Activated naive CD4-positive, alpha-beta T cell treated with anti-CD3 and anti-CD28 coated beads for 36 hours (primary cell): ENCODE measurements around the gene ZBTB20. TPM values are rescaled to one million over a fixed set of nuclear protein-coding genes. Genes with fewer than 3 reads are reported as not detected.

ENCODE experiments used
- CTCF ChIA-PET: fragments of 350-600 bp; sonication (Branson Sonifier 250); formaldehyde crosslinking; loops from one replicate; lab custom pipeline; 2021; ENCODE audit warnings: antibody characterized with exemption; lab: Charles Lee
- DNase-seq: peaks from one replicate; pipeline ENCODE4 v3.0.0-alpha.2; 2020
- H3K27ac Mint-ChIP-seq: one replicate; pipeline ENCODE4 v1.8.0; 2021; ENCODE audit warnings: mild to moderate bottlenecking, mixed read lengths
- H3K27me3 Mint-ChIP-seq: one replicate; pipeline ENCODE4 v1.8.0; 2021; ENCODE audit warnings: low read depth, mixed read lengths
- H3K36me3 Mint-ChIP-seq: one replicate; pipeline ENCODE4 v1.8.0; 2021; ENCODE audit warnings: low read depth, mixed read lengths
- H3K4me1 Mint-ChIP-seq: one replicate; pipeline ENCODE4 v1.8.0; 2021; ENCODE audit warnings: low read depth, mixed read lengths
- H3K4me3 Mint-ChIP-seq: one replicate; pipeline ENCODE4 v1.8.0; 2021; ENCODE audit warnings: mild to moderate bottlenecking, moderate library complexity, mixed read lengths
- H3K9me3 Mint-ChIP-seq: one replicate; pipeline ENCODE4 v1.8.0; 2021; ENCODE audit warnings: mixed read lengths
- intact Hi-C: fragments of 100-400 bp; cut with micrococcal nuclease; formaldehyde crosslinking; loops from one replicate; pipeline ENCODE4 v1.15.1; 2023
- total RNA-seq, 2 experiments: library from RNA; stranded (reverse); gene quantifications; one replicate each; pipeline ENCODE4 v1.2.3, GENCODE V29; 2021

The ZBTB20 gene
- total RNA-seq, 2 experiments from 2014 or later, result 4.5 to 4.7 TPM

DNA sequence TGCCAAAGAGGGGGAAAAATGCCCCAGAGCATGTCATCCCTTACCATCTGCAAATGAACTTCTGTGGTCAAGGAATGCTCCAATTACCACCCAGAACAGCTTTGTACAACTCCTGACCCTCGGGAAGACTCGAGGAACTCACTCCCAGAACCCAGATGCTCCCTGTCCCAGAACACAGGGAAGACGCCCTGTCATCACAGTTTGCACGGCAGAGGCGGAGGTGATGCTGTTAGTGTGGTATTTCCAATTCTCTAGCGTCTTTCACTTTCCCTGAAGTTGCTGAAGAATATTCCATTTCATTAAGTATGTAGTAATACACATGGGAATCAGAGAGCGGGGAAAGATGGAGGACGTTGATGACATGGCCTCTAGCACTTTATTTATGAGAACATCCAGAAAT lies 659.6 kb downstream of the ZBTB20 start:
- intact Hi-C loops, result no loop called here
- Mint-ChIP-seq H3K36me3 (no peaks in the 10 kb centered on the region), H3K27me3 (no peaks in the 10 kb centered on the region), H3K4me1 (no peaks in the 10 kb centered on the region), H3K4me3 (no peak overlapping the region), H3K9me3 (no peaks in the 10 kb centered on the region), H3K27ac (no peak overlapping the region)
- CTCF ChIA-PET, result no interaction called here
- DNase-seq, result no peak

GRCh38 chr3:114484919-114485318 lies 662.2 kb downstream of the ZBTB20 start:
- no peaks in the 10 kb centered on the region for H3K27me3 Mint-ChIP-seq
- no peaks in the 10 kb centered on the region for H3K9me3 Mint-ChIP-seq
- no peak overlapping the region for H3K4me3 Mint-ChIP-seq
- DNase-seq, result no peak
- no peaks in the 10 kb centered on the region for H3K36me3 Mint-ChIP-seq
- peaks cover 15% of the 10 kb centered on the region for H3K4me1 Mint-ChIP-seq
- CTCF ChIA-PET, result interaction anchor here (0.6 kb wide), 1 partner anchor 607 kb away, joined by 4 read pairs; no protein-coding TSS in a partner anchor
- H3K27ac Mint-ChIP-seq, result no peak overlapping the region
- intact Hi-C loops, result no loop called here

- intact Hi-C loops, result no loop called here
- no peaks in the 10 kb centered on the region for H3K36me3 Mint-ChIP-seq
- H3K4me3 Mint-ChIP-seq, result no peak overlapping the region
- H3K4me1 Mint-ChIP-seq, result peaks cover 15% of the 10 kb centered on the region
- H3K27me3 Mint-ChIP-seq, result no peaks in the 10 kb centered on the region
- H3K9me3 Mint-ChIP-seq, result no peaks in the 10 kb centered on the region
- no peak for DNase-seq
- CTCF ChIA-PET, result interaction anchor here (0.8 kb wide), 1 partner anchor 98 kb away, joined by 3 read pairs; no protein-coding TSS in a partner anchor
- no peak overlapping the region for H3K27ac Mint-ChIP-seq
Observed at GRCh38 chr3:114481113-114481512, 666.0 kb downstream of the ZBTB20 start.

DNA sequence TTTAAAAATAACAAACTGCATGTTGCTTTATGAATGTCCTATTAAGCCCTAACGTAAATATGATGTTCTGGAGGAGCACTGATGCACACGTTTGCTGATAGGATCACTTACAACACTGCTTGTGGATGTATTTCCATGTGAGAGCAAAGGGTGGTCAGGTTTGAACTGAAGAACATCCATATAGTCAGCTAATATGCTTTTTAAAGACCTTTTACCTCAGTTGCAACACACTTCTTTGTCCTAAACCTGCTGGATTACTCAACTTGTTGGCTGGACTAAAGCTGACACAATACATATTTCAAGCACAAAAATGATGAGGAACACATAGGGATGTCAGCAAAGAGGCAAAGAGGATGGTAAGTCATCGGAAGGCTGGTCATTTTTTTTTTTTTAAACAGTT lies 666.6 kb downstream of the ZBTB20 start:
- Mint-ChIP-seq H3K27me3 (no peaks in the 10 kb centered on the region), H3K27ac (no peak overlapping the region), H3K9me3 (no peaks in the 10 kb centered on the region), H3K4me3 (no peak overlapping the region), H3K36me3 (no peaks in the 10 kb centered on the region), H3K4me1 (peaks cover 15% of the 10 kb centered on the region)
- no peak for DNase-seq
- CTCF ChIA-PET, result interaction anchor here (0.8 kb wide), 1 partner anchor 97 kb away, joined by 3 read pairs; no protein-coding TSS in a partner anchor
- intact Hi-C loops, result no loop called here

DNA sequence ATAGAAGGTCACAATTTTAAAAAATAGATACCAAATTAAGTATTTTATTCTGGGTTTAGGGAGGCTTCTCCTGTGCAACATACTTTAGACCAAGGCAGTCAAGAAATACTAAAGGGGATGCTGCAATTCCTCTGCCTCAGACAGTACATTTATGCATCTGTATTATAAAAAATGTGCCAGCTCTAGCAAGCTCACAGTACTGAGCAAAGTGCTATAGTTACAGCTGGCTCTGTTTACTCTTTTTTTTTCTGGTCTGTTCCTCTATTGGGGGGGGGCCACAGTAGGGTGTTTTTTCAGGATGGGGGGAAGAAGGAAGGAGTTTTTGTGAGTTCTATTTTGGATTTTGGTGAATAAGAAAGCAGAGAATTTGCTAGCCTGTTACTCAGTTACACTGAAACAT lies 668.3 kb downstream of the ZBTB20 start:
- no peak for DNase-seq
- Mint-ChIP-seq H3K4me3 (no peak overlapping the region), H3K27ac (no peak overlapping the region), H3K36me3 (no peaks in the 10 kb centered on the region), H3K9me3 (no peaks in the 10 kb centered on the region), H3K4me1 (peaks cover 15% of the 10 kb centered on the region), H3K27me3 (no peaks in the 10 kb centered on the region)
- CTCF ChIA-PET, result no interaction called here
- intact Hi-C loops, result no loop called here

DNA sequence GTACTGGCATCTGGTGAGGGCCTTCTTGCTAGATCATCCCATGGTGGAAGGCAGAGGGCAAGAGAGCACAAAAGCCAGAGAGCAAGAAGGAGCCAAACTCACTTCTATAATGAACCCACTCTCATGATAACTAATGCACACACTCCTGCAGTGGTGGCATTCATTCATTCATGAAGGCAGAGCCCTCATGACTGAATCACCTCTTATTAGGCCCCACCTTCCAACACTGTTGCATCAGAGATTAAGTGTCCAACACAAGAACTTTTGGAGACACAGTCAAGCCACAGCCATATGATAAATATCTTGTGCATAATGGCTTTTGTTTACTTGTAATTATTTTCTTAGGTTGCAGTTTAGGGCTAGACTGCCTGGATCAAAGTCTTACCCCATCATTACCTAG lies 670.6 kb downstream of the ZBTB20 start:
- H3K9me3 Mint-ChIP-seq, result no peaks in the 10 kb centered on the region
- no peak overlapping the region for H3K27ac Mint-ChIP-seq
- CTCF ChIA-PET, result no interaction called here
- intact Hi-C loops, result no loop called here
- no peak for DNase-seq
- H3K27me3 Mint-ChIP-seq, result no peaks in the 10 kb centered on the region
- no peak overlapping the region for H3K4me3 Mint-ChIP-seq
- H3K4me1 Mint-ChIP-seq, result peaks cover 8% of the 10 kb centered on the region
- H3K36me3 Mint-ChIP-seq, result no peaks in the 10 kb centered on the region

DNA sequence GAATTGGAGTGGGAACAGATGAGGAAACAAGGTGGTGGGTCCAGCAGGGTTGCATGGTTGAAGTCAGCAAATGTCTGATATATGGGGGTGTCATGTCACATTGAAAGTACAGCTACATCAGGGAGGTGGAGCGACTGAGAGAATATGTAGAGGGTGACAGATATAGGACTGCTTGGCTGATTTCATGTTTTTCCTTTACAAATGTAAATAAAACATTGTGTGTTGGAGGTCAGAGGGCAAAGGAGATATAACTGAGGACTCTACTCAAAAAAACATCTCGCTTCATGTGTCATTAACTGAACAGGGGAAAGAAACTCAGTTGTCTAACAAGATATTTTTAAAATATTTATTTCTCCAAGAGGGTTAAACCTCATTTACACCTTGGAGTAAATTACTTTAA lies 675.6 kb downstream of the ZBTB20 start:
- Mint-ChIP-seq H3K27ac (no peak overlapping the region), H3K4me3 (no peak overlapping the region), H3K9me3 (no peaks in the 10 kb centered on the region), H3K4me1 (peaks cover 2% of the 10 kb centered on the region), H3K36me3 (no peaks in the 10 kb centered on the region), H3K27me3 (no peaks in the 10 kb centered on the region)
- no peak for DNase-seq
- CTCF ChIA-PET, result no interaction called here
- intact Hi-C loops, result no loop called here

DNA sequence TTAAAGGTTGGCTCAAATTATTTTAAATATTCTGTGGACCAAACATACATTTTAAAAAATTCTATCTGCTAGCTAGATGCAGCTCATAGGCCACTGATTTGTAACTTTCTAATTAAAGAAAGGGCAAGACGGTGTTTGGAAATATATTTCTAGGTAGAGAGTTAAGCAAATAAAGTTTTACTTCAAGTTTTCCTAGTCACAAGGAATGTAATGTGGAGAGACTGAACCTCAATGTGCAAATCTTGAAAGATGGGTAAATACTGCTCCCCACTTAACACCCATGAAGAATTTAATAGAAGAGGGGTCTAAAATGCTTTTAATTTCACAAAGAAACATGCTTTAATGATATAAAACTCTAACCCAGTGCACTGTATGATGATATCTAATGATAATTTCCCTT lies 678.0 kb downstream of the ZBTB20 start:
- CTCF ChIA-PET, result no interaction called here

DNA sequence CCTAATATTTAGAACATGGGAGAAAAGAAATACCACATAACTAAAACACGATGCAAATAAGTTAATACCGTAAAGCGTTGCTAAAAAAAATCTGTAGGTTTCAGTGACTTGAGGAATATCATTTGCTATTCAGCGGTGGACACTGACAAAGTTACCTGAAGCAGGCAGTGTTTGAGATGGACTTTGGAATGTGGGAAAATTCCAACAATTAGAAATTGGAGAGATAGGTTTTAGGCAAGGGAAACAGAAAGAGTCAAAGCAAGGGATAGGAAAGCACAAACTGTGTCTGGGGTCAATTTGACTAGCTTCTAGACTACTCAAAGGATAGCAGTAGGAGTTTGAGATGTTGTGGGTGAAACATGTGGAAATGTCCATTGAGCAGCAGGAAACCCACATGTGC lies 680.3 kb downstream of the ZBTB20 start:
- intact Hi-C loops, result no loop called here
- H3K9me3 Mint-ChIP-seq, result no peaks in the 10 kb centered on the region
- no peaks in the 10 kb centered on the region for H3K27me3 Mint-ChIP-seq
- no peaks in the 10 kb centered on the region for H3K36me3 Mint-ChIP-seq
- peaks cover 4% of the 10 kb centered on the region for H3K4me1 Mint-ChIP-seq
- no peak for DNase-seq
- H3K4me3 Mint-ChIP-seq, result no peak overlapping the region
- CTCF ChIA-PET, result interaction anchor here (0.5 kb wide), 1 partner anchor 83 kb away, joined by 3 read pairs; no protein-coding TSS in a partner anchor
- H3K27ac Mint-ChIP-seq, result no peak overlapping the region

More for the DNA sequence above, 678.0 kb downstream of the ZBTB20 start:
- Mint-ChIP-seq H3K9me3 (no peaks in the 10 kb centered on the region), H3K36me3 (no peaks in the 10 kb centered on the region), H3K4me3 (no peak overlapping the region), H3K27ac (no peak overlapping the region), H3K27me3 (no peaks in the 10 kb centered on the region), H3K4me1 (peaks cover 4% of the 10 kb centered on the region)
- DNase-seq, result no peak
- intact Hi-C loops, result no loop called here

DNA sequence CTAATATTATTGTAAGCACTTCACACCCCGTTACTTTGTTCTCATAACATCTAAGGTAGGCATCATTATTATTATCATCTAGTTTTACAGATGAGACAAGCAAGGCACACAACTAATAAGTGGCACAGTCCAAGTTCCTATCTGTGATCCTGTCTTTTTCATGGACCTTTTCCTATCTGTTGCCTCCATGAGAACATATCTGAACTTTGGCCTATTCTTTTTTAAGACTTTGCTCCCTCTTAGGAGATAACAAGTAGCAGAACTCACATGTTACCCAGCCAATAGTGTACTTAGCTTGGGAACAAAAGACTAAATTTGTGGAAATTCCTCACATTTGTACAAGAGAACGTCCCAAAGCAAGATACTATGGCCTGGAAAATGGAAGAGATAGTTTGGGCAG lies 680.8 kb downstream of the ZBTB20 start:
- H3K36me3 Mint-ChIP-seq, result no peaks in the 10 kb centered on the region
- CTCF ChIA-PET, result interaction anchor here (0.5 kb wide), 1 partner anchor 82 kb away, joined by 3 read pairs; no protein-coding TSS in a partner anchor
- intact Hi-C loops, result no loop called here
- no peak for DNase-seq
- peaks cover 3% of the 10 kb centered on the region for H3K4me1 Mint-ChIP-seq
- no peaks in the 10 kb centered on the region for H3K27me3 Mint-ChIP-seq
- no peak overlapping the region for H3K4me3 Mint-ChIP-seq
- no peaks in the 10 kb centered on the region for H3K9me3 Mint-ChIP-seq
- H3K27ac Mint-ChIP-seq, result no peak overlapping the region

DNA sequence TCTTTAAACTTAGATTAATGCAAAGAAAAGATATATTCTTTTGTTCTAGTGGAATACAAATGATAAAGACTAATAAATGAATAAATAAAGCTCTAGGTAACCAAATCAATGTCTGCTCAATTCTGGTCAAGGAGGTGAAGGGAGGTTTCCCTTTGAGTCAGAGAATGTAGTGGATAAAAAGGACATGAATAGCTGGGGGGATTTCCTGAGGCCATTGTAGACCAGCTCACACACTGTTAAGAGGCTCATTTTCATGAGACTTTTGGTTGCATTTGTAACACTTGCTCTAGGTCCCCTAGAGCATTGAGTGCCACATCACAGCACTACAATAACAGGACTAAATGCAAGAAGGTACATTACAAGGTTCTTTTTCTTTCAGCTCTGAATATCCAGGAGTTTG lies 682.5 kb downstream of the ZBTB20 start:
- no peaks in the 10 kb centered on the region for H3K36me3 Mint-ChIP-seq
- no peaks in the 10 kb centered on the region for H3K9me3 Mint-ChIP-seq
- CTCF ChIA-PET, result interaction anchor here (1.4 kb wide), 1 partner anchor 45 kb away, joined by 5 read pairs; no protein-coding TSS in a partner anchor
- intact Hi-C loops, result no loop called here
- H3K27ac Mint-ChIP-seq, result no peak overlapping the region
- DNase-seq, result no peak
- peaks cover 2% of the 10 kb centered on the region for H3K4me1 Mint-ChIP-seq
- H3K27me3 Mint-ChIP-seq, result no peaks in the 10 kb centered on the region
- no peak overlapping the region for H3K4me3 Mint-ChIP-seq

GRCh38 chr3:114462750-114463149 lies 684.3 kb downstream of the ZBTB20 start:
- H3K4me3 Mint-ChIP-seq, result no peak overlapping the region
- H3K4me1 Mint-ChIP-seq, result peaks cover 4% of the 10 kb centered on the region
- H3K27me3 Mint-ChIP-seq, result no peaks in the 10 kb centered on the region
- CTCF ChIA-PET, result no interaction called here
- DNase-seq, result no peak
- no peaks in the 10 kb centered on the region for H3K9me3 Mint-ChIP-seq
- intact Hi-C loops, result no loop called here
- no peak overlapping the region for H3K27ac Mint-ChIP-seq
- H3K36me3 Mint-ChIP-seq, result no peaks in the 10 kb centered on the region

- intact Hi-C loops, result no loop called here
- no peak for DNase-seq
- H3K27ac Mint-ChIP-seq, result no peak overlapping the region
- H3K4me1 Mint-ChIP-seq, result peaks cover 4% of the 10 kb centered on the region
- H3K27me3 Mint-ChIP-seq, result no peaks in the 10 kb centered on the region
- CTCF ChIA-PET, result interaction anchor here (0.9 kb wide), 1 partner anchor 30 kb away, joined by 3 read pairs; no protein-coding TSS in a partner anchor
- H3K4me3 Mint-ChIP-seq, result no peak overlapping the region
- no peaks in the 10 kb centered on the region for H3K36me3 Mint-ChIP-seq
- no peaks in the 10 kb centered on the region for H3K9me3 Mint-ChIP-seq
Observed at GRCh38 chr3:114460459-114460858, 686.6 kb downstream of the ZBTB20 start.
